ENCODE results near the gene KCNH1.
"Not testable (repeated sequence)": the region's sequence is repeated elsewhere in the genome, so short reads cannot be mapped to it uniquely, and the experiment has no call there.

KCNH1 gene

GRCh38 chr1:210676539-210676938, 457.4 kb downstream of the KCNH1 start:
- DNase-seq, result no peak

GRCh38 chr1:210674151-210674550, 459.8 kb downstream of the KCNH1 start:
- DNase-seq, result no peak

- no peak for DNase-seq
Observed at GRCh38 chr1:210669951-210670350, 464.0 kb downstream of the KCNH1 start.

GRCh38 chr1:210663730-210664573, 470.0 kb downstream of the KCNH1 start:
- DNase-seq, result no peak

- DNase-seq, result no peak
Observed at GRCh38 chr1:210662291-210663050, 471.5 kb downstream of the KCNH1 start.

DNA sequence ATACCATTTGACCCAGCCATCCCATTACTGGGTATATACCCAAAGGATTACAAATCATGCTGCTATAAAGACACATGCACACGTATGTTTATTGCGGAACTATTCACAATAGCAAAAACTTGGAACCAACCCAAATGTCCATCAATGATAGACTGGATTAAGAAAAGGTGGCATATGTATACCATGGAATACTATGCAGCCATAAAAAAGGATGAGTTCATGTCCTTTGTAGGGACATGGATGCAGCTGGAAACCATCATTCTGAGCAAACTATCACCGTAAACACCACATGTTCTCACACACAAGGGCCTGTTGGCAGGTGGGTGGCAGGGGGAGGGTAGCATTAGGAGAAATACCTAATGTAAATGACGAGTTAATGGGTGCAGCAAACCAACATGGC, 472.4 kb downstream of the KCNH1 start:
- not testable (repeated sequence) for DNase-seq

DNA sequence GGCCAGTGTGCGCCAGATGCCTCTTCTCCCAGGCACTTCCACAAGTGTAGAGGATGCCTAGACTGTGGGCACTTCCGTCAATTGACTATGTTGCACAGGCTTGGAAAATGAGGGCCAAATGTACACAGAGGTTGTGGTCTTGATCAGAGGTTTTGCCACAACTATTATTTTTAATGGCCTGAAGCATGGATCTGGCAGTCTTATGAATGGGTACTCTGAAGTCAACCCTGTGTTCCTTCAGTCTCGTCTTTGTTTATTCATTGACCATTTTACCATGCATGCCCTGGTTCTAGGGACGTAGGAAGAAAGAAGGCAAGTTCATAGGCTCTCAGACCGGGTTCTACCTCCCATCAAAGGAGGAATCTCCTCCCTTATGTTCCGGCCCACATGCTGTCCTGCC, 476.1 kb downstream of the KCNH1 start:
- no peak for DNase-seq

DNA sequence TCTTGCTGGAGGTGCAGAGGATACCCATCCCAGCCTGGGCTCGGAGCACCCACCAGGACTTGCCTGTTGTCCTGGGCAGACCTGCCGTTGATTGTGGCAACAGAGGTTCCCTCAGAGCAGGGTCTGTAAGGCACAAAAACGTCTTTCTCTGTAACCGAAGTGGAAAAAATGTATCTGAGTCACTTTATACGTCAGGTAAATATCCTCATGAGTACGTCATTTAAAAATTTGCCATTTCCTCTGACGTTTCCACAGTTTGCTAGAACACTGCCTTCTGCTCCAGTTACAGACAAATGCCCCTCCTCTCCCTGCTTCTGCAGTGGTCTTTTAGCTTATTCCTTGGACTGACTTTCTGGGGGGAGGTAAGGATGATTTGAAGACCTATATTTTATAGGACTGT, 478.4 kb downstream of the KCNH1 start:
- no peak for DNase-seq

DNA sequence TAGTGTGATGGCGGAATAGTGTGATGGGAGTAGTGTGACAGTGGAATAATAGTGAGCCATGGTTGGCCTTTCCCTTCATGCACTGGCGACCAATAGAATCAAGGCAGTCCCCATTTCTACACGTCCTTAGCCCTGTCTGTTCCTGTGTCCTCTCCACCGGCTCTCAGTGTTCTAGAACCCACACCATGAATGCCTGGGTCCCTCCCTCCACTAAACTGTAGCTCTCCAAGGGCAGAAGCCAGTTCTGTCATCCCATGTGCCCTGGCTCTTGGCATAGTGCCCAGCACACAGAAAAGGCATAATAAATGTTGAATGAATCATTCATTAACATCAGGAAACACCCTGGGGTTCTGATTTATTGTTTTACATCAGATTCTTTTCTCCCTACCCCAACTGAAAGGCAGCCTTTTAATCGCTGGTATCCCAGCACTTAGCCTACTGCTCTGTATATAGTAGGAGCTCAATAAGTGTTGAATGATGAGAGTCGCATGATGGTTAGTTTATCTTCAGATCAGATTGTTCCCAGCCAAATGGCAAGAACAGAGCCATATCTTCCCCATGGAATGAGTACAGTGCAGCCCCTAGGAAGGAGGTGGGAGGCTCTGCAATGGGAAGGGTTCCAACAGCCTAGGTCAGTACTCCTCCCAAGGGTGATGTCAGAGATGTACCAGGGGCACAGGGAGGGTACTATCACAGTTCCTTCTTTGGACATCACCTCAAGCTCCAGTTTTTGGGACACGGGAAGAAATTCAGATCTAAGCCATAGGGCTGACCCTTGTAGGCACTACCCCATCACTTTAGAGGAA, 479.6 kb downstream of the KCNH1 start:
- DNase-seq, result no peak

- DNase-seq, result no peak
Observed at GRCh38 chr1:210653771-210654170, 480.2 kb downstream of the KCNH1 start.

DNA sequence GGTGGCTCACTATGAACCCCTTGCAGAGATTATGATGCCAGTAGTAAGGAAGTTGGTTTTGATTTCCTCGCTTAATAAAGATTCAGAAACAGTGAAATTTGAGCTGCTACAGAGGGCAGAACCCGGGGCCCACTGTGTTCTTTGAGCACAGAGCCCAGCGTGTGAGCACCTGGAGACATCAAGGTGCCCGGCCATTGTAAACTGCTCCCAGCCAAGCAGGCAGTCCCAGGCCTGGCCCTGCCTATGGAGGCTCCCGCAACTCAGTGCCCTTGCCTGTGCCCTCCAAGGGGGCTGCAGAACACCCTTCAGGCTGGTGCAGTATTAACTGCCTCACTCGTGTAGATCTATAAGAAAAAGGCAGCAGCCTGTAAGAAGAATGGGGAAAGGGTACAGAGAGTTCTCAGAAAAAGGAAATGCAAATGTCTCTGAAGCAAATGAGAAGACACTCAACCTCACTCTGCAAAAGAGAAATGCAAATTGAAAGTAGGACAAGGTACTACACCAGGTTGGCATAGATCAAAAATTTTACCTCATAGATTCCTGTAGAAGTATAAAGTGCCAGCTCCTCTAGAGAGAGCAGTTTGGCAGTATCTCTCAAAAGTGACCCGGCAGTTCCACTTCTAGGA, 481.5 kb downstream of the KCNH1 start:
- no peak for DNase-seq

DNA sequence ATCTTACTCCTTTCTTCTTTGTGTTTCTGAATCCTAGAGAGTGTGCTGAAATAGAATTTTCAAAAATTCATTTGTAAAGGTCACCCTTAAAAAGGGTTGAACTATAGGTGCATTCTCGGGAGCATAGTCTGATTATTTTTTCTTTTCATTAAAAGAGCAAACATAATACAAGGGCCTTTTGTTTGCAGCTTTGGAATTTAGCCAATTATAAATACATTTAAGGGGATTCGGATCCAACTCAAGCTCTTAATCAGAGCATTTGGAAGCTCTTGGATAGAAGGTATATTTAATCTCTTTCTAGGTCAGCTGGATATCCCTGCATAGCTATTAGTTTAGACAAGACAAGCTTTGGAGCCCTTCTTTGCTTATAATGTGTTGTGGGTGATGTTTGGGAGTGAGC, 483.5 kb downstream of the KCNH1 start:
- DNase-seq, result no peak

GRCh38 chr1:210648588-210649269, 485.2 kb downstream of the KCNH1 start:
- no peak for DNase-seq

DNA sequence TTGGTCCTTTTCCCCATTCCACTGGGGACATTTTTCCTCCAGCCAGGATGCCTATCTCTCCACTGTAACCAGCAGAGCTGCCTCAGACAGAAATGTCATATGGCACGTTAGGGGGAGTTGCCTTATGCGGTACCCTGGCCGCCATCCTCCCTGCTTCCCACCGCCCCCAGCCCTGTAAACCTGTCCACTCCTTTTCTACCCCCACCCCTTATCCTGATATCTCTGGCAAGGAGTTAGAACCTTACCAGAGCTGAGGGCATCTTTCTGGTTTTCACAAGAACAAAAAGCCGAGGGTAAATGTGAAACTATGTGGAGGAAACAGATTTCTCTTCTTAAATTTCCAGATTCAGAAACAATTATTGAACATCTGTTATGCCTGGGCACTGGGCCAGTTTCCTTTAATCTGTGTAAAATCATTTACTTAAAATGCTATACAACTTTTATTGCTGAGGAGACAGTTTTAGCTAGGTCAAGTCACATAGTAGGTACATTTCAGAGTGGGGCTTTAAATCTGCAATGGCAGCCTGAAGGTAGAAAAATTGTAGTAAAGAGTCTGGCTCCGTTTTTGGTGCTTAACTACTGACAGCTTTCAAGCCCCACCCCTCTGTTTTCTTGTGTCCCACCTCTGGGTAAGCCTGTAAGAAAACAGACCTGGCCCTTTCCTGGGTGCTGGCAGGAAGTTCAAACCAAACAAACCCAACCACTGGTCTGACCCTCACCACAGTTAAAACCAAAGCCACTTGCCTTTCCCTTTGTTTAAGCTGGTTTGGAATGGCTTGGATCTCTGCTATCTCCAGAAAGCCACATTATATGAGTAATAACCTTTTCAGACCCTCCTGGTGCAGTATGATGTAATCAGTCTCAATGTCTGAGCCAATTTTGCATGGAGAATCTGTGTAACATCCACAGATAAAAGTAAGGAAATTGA, 486.3 kb downstream of the KCNH1 start:
- DNase-seq, result no peak

DNA sequence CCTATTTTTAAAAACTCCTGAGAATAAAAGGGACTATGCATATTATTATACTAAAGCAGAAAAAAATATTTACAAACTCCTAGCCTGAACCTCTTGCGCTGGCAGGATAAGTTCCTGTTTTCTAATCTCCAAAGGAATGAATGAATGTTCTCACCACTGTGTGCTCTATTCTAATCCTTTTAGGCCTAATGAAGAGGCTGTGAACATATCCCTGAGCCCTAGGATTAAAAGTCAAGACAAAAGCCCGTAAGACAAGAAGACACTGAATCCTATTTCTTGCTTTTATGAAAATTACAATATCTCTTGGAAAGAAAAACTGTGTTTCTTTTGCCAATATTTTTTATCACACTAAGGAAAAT, 487.7 kb downstream of the KCNH1 start:
- DNase-seq, result no peak

GRCh38 chr1:210645582-210646257, 488.2 kb downstream of the KCNH1 start:
- DNase-seq, result no peak

GRCh38 chr1:210641582-210641981, 492.4 kb downstream of the KCNH1 start:
- no peak for DNase-seq

GRCh38 chr1:210635108-210635507, 498.8 kb downstream of the KCNH1 start:
- no peak for DNase-seq

DNA sequence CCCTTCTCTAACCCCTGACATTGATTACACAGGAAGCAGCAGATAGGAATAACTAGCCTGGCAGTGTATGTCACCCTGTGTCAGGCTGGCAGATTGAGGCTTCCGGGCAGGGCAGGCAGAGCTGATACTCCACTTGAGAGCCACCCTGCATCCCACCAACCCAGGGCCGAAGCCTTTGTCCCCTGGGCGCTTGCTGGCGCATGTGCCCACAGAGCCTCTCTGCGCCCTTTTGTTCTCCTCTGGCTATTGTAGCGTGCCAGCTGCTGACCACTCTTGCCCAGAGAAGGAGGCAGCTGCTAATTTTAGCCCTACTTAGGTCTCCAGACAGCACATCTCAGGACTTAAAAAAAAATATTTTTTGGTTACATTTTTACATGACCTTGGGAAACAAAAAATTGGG, 500.3 kb downstream of the KCNH1 start:
- no peak for DNase-seq

- no peak for DNase-seq
Observed at GRCh38 chr1:210633140-210633539, 500.8 kb downstream of the KCNH1 start.

GRCh38 chr1:210631399-210631798, 502.5 kb downstream of the KCNH1 start:
- DNase-seq, result no peak
